Suprapubic skin (tissue), 4 donors: ENCODE results near the gene VAMP3. TPM values are rescaled to one million over a fixed set of nuclear protein-coding genes. Genes with fewer than 3 reads are reported as not detected.

Experiments used
- DNase-seq, 2 donors: peaks; one replicate each; pipeline ENCODE4 v3.0.0-alpha.2; 2019; ENCODE audit warnings: low spot score in 2 of 2
- H3K27ac ChIP-seq: fragments of 200-600 bp; sonication (generic); one replicate; pipeline ENCODE4 v1.5.1; 2019
- H3K27me3 ChIP-seq: fragments of 200-600 bp; sonication (generic); one replicate; pipeline ENCODE4 v1.5.1; 2019
- H3K36me3 ChIP-seq: fragments of 200-600 bp; sonication (generic); one replicate; pipeline ENCODE4 v1.5.1; 2019
- H3K4me1 ChIP-seq: fragments of 200-600 bp; sonication (generic); one replicate; pipeline ENCODE4 v1.5.1; 2019
- H3K4me3 ChIP-seq: fragments of 200-600 bp; sonication (generic); one replicate; pipeline ENCODE4 v1.5.1; 2019; ENCODE audit warnings: mild to moderate bottlenecking
- H3K9me3 ChIP-seq: fragments of 200-600 bp; sonication (generic); one replicate; pipeline ENCODE4 v1.5.1; 2019
- CTCF ChIP-seq, 2 donors: fragments of 200-600 bp in 1 of 2; fragments of 450-650 bp in 1 of 2; sonication (generic) in 1 of 2; IDR thresholded peaks; one replicate each; pipeline ENCODE4 v1.5.1; 2016 to 2019; ENCODE audit warnings: antibody characterized with exemption in 2 of 2, mild to moderate bottlenecking in 1 of 2, moderate library complexity in 1 of 2
- EP300 ChIP-seq: sonication (generic); formaldehyde crosslinking; IDR thresholded peaks from one replicate; pipeline ENCODE4 v1.6.1; 2017; ENCODE audit warnings: antibody characterized with exemption
- POLR2A ChIP-seq, 2 donors: fragments of 450-650 bp; IDR thresholded peaks; one replicate each; pipeline ENCODE4 v1.6.1; 2017; ENCODE audit warnings: antibody characterized with exemption in 2 of 2, mild to moderate bottlenecking in 2 of 2, moderate library complexity in 2 of 2
- POLR2AphosphoS5 ChIP-seq, 3 donors: sonication (generic); formaldehyde crosslinking; IDR thresholded peaks; one replicate each; pipeline ENCODE4 v1.6.1; 2017; ENCODE audit warnings: antibody characterized with exemption in 3 of 3
- WGBS: methylation state at CpG from one replicate; pipeline ENCODE4 v1.1.5; 2018; 5-methylcytosine and 5-hydroxymethylcytosine counted together
- total RNA-seq, 4 donors: library from RNA; depleted of rRNA; stranded (reverse); fragments of >200 nt; gene quantifications; one replicate each; pipeline ENCODE4 v1.1.0, GENCODE V29; 2016

The VAMP3 gene
- 10 to 100 TPM; 62.8 to 79.9 (median 76.4) TPM for total RNA-seq

GRCh38 chr1:7770997-7771822 lies at the start of gene VAMP3:
TSS of gene VAMP3 (plus strand) at chr1:7771296. CDS start at chr1:7771384, 88 bp downstream.
- H3K27ac ChIP-seq = peak within 1 kb of the TSS; percentile 91
- WGBS = no CpG with 5 or more reads among the region's 97 CpGs
- peak within 1 kb of the TSS; percentile 68 for H3K4me3 ChIP-seq
- peaks cover 9% of the 10 kb centered on the region for H3K36me3 ChIP-seq
- H3K9me3 ChIP-seq = no peaks in the 10 kb centered on the region
- H3K4me1 ChIP-seq = peaks cover 28% of the 10 kb centered on the region
- no peaks in the 10 kb centered on the region for H3K27me3 ChIP-seq
- TF ChIP-seq POLR2A (IDR thresholded peaks at IDR 0.05) (peak; percentile 42 to 77), CTCF (IDR thresholded peaks at IDR 0.05) (no peak), EP300 (no peak), POLR2AphosphoS5 (IDR thresholded peaks at IDR 0.05) (peak in 2 of 3 donors; percentile 13 to 42)
- peak; percentile 95 to 96 for DNase-seq

GRCh38 chr1:7721940-7722669 lies 49.0 kb upstream of the VAMP3 start:
- TF ChIP-seq CTCF (IDR thresholded peaks at IDR 0.05) (no peak), POLR2AphosphoS5 (IDR thresholded peaks at IDR 0.05) (no peak), EP300 (no peak), POLR2A (IDR thresholded peaks at IDR 0.05) (no peak)
- peaks cover 6% of the 10 kb centered on the region for H3K4me1 ChIP-seq
- H3K36me3 ChIP-seq = no peaks in the 10 kb centered on the region
- no peak overlapping the region for H3K27ac ChIP-seq
- no peaks in the 10 kb centered on the region for H3K9me3 ChIP-seq
- no peak overlapping the region for H3K4me3 ChIP-seq
- 40% methylated on average over 5 of the region's 5 CpGs for WGBS
- no peak for DNase-seq
- no peaks in the 10 kb centered on the region for H3K27me3 ChIP-seq

GRCh38 chr1:7722670-7723012 lies 48.5 kb upstream of the VAMP3 start:
- no peaks in the 10 kb centered on the region for H3K9me3 ChIP-seq

GRCh38 chr1:7726623-7727022 lies 44.5 kb upstream of the VAMP3 start:
- Histone ChIP-seq H3K27me3 (no peaks in the 10 kb centered on the region), H3K36me3 (no peaks in the 10 kb centered on the region), H3K4me3 (no peak overlapping the region), H3K4me1 (peaks cover 6% of the 10 kb centered on the region), H3K27ac (no peak overlapping the region), H3K9me3 (no peaks in the 10 kb centered on the region)
- TF ChIP-seq CTCF (IDR thresholded peaks at IDR 0.05) (no peak), EP300 (no peak), POLR2A (IDR thresholded peaks at IDR 0.05) (no peak)
- 33% methylated on average over 2 of the region's 7 CpGs for WGBS
- no peak for DNase-seq

More at GRCh38 chr1:7722670-7723012, 48.5 kb upstream of the VAMP3 start:
- Histone ChIP-seq H3K4me3 (no peak overlapping the region), H3K27me3 (no peaks in the 10 kb centered on the region), H3K36me3 (no peaks in the 10 kb centered on the region), H3K4me1 (peaks cover 6% of the 10 kb centered on the region), H3K27ac (no peak overlapping the region)
- TF ChIP-seq POLR2A (IDR thresholded peaks at IDR 0.05) = no peak
- no peak for TF ChIP-seq EP300
- TF ChIP-seq POLR2AphosphoS5 (IDR thresholded peaks at IDR 0.05) = no peak
- TF ChIP-seq CTCF (IDR thresholded peaks at IDR 0.05) = no peak
- 53% methylated on average over 2 of the region's 2 CpGs for WGBS
- no peak for DNase-seq

GRCh38 chr1:7727809-7728471 lies 43.2 kb upstream of the VAMP3 start:
- 90% methylated on average over 10 of the region's 14 CpGs for WGBS
- Histone ChIP-seq H3K9me3 (no peaks in the 10 kb centered on the region), H3K27ac (no peak overlapping the region), H3K36me3 (no peaks in the 10 kb centered on the region), H3K27me3 (no peaks in the 10 kb centered on the region), H3K4me1 (peaks cover 6% of the 10 kb centered on the region), H3K4me3 (no peak overlapping the region)
- no peak for DNase-seq
- no peak for TF ChIP-seq CTCF (IDR thresholded peaks at IDR 0.05)
